GM19193 (cell line): ENCODE results near the gene TRIM67.

Experiments
- POLR2A ChIP-seq: IDR thresholded peaks from 4 replicates; pipeline ENCODE4 v1.6.1; 2011; ENCODE audit not compliant: insufficient read depth, insufficient read length; ENCODE audit errors: extremely low read depth

Gene TRIM67

DNA sequence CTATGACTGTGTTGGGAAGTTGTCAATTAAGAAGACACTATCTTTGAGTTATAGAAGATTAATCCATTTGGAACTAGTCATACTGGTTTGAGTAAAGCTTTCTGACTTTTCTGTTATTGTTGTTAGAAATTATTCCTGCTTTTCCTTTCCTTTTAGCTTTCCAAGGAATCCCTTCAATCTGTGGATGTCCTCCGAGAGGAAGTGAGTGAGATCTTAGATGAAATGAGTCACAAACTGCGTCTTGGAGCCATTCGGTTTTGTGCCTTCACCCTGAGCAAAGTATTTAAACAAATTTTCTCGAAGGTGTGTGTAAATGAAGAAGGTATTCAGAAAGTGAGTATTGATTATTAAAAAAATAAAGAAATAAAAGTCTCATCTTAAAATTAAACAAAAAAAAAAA lies 98.5 kb downstream of the TRIM67 start:
- no peak for TF ChIP-seq POLR2A

- no peak for TF ChIP-seq POLR2A
These were observed 102.8 kb downstream of the TRIM67 start for GRCh38 chr1:231264642-231265041.

DNA sequence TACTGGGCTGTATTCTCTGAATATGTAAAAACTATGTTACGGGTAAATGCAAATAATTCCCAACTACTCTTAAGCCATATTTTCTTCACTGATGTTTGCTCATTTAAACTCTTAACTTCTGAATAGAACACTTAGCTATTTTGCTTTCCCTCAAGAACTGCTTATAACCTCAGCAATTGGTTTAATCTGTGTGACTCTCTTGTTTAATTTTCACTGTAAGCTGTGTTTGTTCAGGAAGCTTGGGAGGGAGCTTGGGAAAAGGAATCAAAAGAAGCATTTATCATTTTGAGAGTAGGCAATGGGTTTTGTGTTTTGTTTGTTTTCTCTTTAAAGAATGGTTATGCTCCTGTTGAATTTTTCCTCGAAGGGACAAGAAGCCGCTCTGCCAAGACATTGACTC lies 103.5 kb downstream of the TRIM67 start:
- no peak for TF ChIP-seq POLR2A

DNA sequence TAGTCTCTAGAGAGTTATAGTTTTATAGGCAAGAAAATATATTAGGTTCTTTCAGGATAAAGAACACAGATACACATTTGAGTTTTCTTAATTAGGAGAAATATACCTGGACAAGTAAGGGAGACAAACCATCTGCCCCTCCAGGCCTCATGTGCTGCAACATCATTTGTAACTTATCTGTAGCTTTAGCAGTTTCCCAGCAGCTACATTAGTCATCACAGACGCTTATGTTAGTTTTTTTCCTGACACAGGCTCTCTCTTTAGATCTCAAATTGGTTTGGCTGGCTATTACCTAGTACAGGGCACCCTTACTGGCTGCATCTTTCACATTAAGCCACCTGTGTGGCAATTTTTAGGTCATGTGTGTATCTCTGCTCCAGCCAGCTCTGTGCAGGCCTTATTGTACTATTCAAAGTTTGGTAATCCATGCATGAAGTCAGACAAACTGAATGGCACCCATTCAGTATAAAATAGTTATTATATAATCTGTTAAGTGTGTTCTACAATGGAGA lies 105.0 kb downstream of the TRIM67 start:
- TF ChIP-seq POLR2A = no peak
